Epithelial cell of proximal tubule (primary cell): Measurements from ENCODE around the gene GALNT2. TPM values are rescaled to one million over a fixed set of nuclear protein-coding genes. Genes with fewer than 3 reads are reported as not detected.

Experiments used
- DNase-seq: peaks from one replicate; pipeline ENCODE4 v3.0.0-alpha.2; 2011; ENCODE audit warnings: low read depth
- H3K4me3 ChIP-seq: 2 replicates; pipeline ENCODE4 v1.5.1; 2011; ENCODE audit warnings: low read depth, mild to moderate bottlenecking, low read length
- CTCF ChIP-seq: conservative IDR thresholded peaks from 2 replicates; pipeline ENCODE4 v1.5.1; 2012; ENCODE audit warnings: low read depth, mild to moderate bottlenecking, low read length
- total RNA-seq: library from RNA; depleted of rRNA; stranded (reverse); fragments of >200 nt; gene quantifications from 2 replicates; pipeline ENCODE4 v1.2.3, GENCODE V29; 2015

GALNT2 gene
- 52.1 and 71.2 TPM in 2 replicates for total RNA-seq

- no peak for TF ChIP-seq CTCF
- H3K4me3 ChIP-seq, result peak within 1 kb of the TSS; percentile 93
- no peak for DNase-seq
Measured at GRCh38 chr1:230066466-230067404, at the start of gene GALNT2. GALNT2 (plus strand) TSS chr1:230067238; CDS start chr1:230067281, 43 bp downstream.

GRCh38 chr1:230020451-230020850, 46.6 kb upstream of the GALNT2 start:
- no peak for DNase-seq
- no peak overlapping the region for H3K4me3 ChIP-seq
- no peak for TF ChIP-seq CTCF

GRCh38 chr1:230022666-230023380, 44.2 kb upstream of the GALNT2 start:
- no peak overlapping the region for H3K4me3 ChIP-seq
- DNase-seq, result no peak
- no peak for TF ChIP-seq CTCF

- TF ChIP-seq CTCF, result no peak
- no peak overlapping the region for H3K4me3 ChIP-seq
- no peak for DNase-seq
Measured at GRCh38 chr1:230025686-230026085, 41.4 kb upstream of the GALNT2 start.

- no peak overlapping the region for H3K4me3 ChIP-seq
- DNase-seq, result no peak
- no peak for TF ChIP-seq CTCF
Measured at GRCh38 chr1:230026139-230026538, 40.9 kb upstream of the GALNT2 start.

- no peak for DNase-seq
- TF ChIP-seq CTCF, result no peak
- H3K4me3 ChIP-seq, result no peak overlapping the region
Measured at GRCh38 chr1:230026572-230026971, 40.5 kb upstream of the GALNT2 start.
